HG02840 (cell line): Measurements from ENCODE around the gene PLXDC2.

ENCODE experiments used
- ATAC-seq: cut with Tn5 transposase; IDR thresholded peaks from one replicate; pipeline ENCODE4 v1.9.1; 2021; ENCODE audit warnings: mild to moderate bottlenecking, moderate library complexity, moderate number of reproducible peaks; ENCODE audit not compliant: unreplicated experiment, low FRiP score

Gene PLXDC2

DNA sequence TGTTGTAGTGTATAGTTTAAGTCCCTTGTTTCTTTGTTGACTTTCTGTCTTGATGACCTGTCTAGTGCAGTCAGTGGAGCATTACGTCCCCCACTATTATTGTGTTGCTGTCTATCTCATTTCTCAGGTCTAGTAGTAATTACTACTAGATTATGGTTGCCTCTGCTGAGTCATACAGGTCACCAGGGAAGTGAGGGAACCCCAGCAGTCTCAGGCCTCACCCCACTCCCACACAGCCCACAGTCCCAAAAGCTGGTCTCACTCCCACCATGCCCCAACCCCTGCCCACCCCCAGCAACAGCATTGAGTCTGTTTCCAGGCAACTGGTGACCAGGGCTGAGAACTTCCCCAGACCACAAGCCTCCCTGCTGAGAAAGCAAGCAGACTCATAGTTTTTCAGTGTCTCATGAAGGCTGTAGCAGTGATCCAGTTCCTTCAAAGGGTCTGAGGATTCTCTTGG lies 88.0 kb downstream of the PLXDC2 start:
- ATAC-seq: peak; percentile 56

DNA sequence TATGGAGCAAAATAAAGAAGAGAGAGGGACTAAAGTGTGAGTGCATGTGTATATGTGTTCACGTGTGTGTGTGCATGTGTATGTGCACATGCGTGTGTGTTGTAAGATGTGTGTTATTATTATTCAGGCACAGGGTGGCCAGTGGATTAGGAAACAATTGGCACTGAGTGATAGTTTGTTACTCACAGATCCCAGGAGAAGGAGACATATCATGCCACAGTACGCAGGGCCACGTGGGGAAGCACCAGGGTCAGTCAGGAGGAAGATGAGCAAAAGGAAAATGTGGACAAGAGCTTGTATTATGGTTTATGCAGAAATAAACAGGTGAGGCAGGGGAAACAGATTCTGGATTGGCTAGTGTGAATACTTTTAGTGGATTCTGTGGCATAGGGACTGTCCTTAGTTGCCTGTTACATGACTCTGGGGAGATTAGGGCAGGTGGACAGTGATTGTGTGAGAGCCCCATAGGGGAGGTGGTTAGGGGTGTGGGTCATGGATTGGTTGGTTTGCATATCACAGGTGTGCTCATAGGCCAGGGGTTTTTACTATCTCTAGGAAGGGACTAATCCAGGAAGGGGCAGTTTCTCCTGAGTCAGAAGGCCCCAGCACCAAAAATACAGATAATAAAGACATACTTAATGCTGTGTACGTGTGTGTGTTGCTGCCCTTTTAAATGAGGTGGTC lies 90.0 kb downstream of the PLXDC2 start:
- ATAC-seq: no peak

- no peak for ATAC-seq
Measured at GRCh38 chr10:19908991-19909696, 92.9 kb downstream of the PLXDC2 start.

DNA sequence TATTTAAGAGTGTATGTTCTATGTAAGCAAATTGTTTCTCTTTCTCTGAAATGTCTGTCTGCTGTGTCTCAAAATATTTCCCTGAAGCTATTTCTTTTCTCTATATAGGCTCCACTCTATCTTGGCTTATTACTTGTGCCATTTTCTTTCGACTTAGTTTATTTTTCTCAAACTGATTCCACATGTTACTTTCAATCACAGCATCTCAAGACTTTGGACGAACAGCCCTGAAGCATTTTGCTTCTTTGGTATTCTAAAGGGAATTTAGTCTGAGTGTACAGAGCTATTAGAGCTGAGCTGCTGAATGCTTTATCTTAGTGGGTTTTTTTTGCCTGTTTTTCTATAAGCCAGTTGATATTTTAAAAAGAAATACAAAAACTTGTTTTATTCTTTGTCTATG lies 95.7 kb downstream of the PLXDC2 start:
- ATAC-seq: no peak

DNA sequence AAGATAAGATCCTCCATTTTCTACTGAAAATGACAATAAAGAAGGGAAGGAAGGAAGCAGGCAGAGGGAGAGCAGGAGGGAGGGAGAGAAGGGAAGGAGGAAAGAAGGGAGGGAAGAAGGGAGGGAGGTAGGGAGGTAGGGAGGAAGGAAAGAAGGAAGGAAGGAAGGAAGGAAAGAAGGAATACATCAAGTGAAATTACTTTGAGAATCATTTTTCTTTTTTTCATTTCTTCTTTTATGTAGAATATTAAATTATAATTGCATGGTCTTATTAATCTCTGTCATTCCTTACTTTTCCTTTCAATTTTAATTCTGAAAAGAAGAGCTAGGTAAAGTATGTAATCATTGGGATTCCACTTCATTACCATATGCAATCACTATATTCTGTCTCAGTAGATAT lies 97.8 kb downstream of the PLXDC2 start:
- no peak for ATAC-seq

DNA sequence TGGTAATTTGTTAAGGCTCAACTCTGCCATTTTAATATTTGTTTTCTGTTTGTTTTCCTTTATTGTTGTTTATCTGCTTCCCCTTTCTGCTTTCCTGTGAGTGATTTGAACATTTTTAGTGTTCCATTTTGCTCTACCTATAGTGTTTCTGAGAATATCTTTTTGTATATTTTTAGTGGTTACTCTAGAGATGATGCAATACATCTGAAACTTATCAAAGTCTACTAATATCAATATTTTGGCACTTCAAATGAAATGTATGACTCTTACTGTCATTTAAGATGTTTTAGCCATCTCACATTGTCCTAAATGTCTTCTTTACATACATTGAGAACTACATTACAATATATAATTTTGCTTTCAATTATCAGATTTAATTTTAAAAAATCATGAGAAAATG lies 98.9 kb downstream of the PLXDC2 start:
- ATAC-seq: no peak

- ATAC-seq: no peak
Measured at GRCh38 chr10:19915816-19916215, 99.6 kb downstream of the PLXDC2 start.

GRCh38 chr10:19917751-19918478 lies 101.7 kb downstream of the PLXDC2 start:
- ATAC-seq: no peak

GRCh38 chr10:19918794-19919193 lies 102.6 kb downstream of the PLXDC2 start:
- ATAC-seq: no peak

DNA sequence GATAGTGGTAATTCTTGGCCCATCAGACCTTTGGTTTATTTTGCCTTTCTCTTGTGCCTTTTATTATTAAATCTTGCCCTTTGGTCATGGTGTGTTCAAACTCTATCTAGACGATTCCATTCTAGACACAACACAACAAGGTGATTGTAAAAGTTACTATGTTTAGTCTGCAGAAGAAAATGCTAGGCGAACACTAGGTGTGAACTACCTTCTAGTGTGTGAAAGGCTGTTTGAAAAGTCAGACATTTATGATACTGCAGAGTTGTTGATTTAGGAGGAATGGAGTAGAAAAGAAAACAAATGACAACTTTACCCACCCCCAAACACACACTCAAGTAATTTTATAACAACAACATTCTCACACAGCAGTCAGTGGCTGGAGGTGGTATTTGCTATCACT lies 103.4 kb downstream of the PLXDC2 start:
- no peak for ATAC-seq

- no peak for ATAC-seq
Measured at GRCh38 chr10:19920075-19920726, 104.0 kb downstream of the PLXDC2 start.

DNA sequence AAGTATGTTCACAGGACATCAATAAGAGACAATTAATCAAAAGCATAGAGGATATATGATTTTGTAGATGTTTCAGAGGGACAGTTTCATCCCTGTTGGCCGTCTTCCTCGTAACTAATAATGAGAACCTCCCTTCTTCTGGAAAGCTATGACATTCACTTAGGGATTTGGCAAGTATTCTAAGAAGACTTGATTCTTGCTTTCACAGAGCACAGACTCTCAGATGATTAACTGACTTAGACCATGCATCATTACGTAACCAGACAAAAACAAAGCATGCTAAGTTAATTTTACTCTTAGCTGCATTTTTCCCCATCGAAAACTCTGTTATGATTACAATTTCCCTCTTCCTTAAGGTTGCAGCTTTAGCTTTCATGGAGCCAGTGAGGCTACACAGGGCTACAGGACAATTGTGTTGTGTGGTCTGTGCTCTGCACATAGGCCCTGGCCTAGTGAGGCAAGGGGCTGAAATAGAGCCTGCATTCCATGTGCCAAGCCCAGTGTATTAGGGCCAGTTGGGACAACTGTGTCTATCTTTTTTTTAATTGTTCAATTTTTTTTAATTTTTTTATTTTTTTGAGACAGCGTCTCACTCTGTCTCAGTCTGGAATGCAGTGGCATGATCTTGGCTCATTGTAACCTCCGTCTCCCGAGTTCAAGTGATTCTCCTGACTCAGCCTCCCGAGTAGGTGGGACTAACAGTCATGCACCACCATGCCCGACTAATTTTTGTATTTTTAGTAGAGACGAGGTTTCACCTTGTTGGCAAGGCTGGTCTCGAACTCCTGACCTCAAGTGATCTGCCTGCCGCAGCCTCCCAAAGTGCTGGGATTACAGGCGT lies 105.3 kb downstream of the PLXDC2 start:
- no peak for ATAC-seq

GRCh38 chr10:19922236-19922963 lies 106.2 kb downstream of the PLXDC2 start:
- ATAC-seq: no peak

- no peak for ATAC-seq
Measured at GRCh38 chr10:19925064-19925463, 108.8 kb downstream of the PLXDC2 start.

DNA sequence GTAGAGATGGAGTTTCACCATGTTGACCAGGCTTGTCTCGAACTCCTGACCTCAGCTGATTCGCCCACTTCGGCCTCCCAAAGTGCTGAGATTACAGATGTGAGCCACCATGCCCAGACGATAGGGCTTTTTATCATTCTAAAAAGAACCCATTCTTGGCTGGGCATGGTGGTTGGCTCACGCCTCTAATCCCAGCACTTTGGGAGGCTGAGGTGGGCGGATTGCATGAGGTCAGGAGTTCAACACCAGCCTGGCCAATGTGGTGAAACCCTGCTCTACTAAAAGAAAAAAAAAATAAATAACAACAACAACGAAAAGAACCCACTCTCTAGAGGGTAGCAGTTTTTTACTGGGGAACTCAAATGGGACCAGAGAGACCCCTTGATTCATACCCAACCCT lies 112.7 kb downstream of the PLXDC2 start:
- ATAC-seq: no peak

DNA sequence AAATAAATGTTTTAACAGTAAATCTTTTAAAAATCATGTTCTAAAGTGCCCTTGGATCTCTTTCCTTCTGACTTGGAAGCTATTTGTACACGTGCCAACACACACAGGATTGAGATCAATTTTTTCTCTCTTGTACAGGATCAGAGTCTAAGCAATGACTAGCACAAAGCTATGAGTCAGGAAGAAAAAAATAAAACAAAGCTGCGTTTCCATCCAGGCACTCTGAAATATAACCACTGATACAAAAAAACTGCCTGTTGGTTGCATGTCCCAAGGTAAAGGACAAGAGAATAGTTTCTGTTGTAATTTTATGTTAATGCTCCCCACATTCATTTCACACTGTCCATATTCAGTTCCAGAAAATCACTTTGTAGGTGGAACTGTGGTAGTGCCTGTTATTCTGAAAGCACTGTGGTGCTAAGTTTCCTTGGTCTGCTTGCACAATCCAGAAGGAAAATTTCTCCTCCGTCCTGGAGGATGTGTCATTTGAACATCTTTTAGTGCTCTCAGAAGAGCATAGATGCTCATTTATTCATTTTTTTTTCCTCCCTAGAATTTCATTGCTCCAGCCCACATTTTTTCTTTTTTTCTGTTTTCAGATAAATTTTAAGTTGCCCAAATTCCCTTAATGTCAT lies 113.4 kb downstream of the PLXDC2 start:
- no peak for ATAC-seq

- ATAC-seq: no peak
Measured at GRCh38 chr10:19930936-19931893, 115.0 kb downstream of the PLXDC2 start.
